IPS-18c (cell line): ENCODE measurements around the gene MTR.

ENCODE experiments used
- H3K4me3 ChIP-seq: 2 replicates; pipeline ENCODE4 v1.7.0; 2013; ENCODE audit warnings: low read depth, mild to moderate bottlenecking, low read length, moderate library complexity; ENCODE audit not compliant: insufficient read depth
- H3K9me3 ChIP-seq: one replicate; pipeline ENCODE4 v1.6.1; 2013; ENCODE audit warnings: mild to moderate bottlenecking, low read length, moderate library complexity; ENCODE audit not compliant: control insufficient read depth, insufficient read depth

The MTR gene

DNA sequence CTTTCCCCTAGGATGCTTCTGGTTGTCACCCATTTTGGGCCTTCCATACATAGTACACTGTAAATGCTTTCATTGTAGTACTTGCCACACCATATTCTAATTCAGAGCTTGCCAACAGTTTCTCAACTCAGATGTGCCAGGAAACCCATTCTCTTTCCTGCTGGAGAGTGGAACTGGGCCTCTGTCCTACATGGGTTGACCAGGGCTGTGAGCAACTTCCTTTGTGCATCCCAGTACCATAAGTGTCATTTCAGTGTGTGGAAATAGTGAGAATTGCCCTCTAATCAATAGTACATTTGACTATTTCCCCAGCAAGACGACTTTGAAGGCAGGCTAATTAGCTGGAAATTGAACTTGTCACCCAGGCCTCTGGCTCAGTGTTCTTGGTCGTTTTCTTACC, 74.8 kb downstream of the MTR start:
- Histone ChIP-seq H3K9me3 (no peaks in the 10 kb centered on the region), H3K4me3 (no peak overlapping the region)

DNA sequence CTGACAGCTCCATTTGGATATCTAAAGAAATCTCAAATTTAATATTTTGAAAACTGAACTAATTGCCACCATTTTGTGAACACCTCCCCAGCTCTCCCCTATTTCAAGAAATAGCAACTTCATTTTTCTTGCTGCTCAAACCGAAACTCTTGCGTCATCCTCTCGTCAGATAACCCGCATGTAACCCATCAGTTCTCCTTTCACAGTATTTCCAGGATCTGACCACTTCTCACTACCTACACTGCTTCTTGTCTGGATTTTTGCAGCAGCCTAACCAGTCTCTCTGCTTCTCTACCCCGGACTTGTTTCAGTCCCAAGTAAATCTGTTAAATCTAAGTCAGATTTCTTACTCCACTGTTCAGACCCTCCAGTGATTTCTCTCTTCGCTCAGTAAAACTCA, 75.6 kb downstream of the MTR start:
- Histone ChIP-seq H3K4me3 (no peak overlapping the region), H3K9me3 (no peaks in the 10 kb centered on the region)

- H3K9me3 ChIP-seq, result no peaks in the 10 kb centered on the region
- no peak overlapping the region for H3K4me3 ChIP-seq
Observed at GRCh38 chr1:236872075-236872666, 77.1 kb downstream of the MTR start.

DNA sequence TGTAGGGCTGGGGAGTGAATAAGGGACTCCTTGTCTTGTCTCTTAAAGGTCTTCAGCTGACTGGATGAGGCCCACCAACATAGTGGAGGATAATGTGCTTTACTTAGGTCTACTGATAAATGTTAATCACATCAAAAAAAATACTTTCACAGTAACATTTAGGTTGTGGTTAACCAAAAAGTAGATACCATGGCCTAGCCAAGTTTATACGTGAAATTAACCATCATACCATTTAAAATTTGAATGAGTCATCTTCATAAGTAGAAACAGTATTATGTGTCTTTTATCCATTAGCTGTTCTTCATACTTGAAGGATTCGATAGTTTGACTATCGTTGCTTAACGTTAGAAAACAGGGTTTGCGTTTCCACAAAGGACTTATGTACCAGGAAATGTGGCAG, 80.9 kb downstream of the MTR start:
- Histone ChIP-seq H3K9me3 (no peaks in the 10 kb centered on the region), H3K4me3 (no peak overlapping the region)

GRCh38 chr1:236877661-236878060, 82.6 kb downstream of the MTR start:
- no peaks in the 10 kb centered on the region for H3K9me3 ChIP-seq
- H3K4me3 ChIP-seq, result no peak overlapping the region

DNA sequence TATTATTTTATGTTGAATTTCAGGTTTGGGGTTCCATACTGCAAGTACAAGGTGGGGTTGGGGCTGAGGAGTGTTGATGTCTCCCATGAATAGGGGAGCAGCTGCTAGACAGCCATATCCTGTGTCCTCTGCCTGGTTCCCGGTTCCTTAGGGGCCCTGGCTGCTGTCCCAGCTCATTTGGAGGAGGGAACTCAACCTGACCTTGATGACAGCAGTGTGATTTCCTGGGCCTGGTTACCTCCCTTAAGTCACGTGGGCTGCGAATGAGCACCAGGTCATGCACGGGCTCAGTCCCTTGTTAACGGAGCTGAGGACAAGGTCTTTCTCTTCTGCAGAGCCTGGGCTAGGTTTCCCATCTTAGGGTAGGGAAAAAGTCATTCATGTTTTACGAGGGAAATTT, 85.1 kb downstream of the MTR start:
- H3K4me3 ChIP-seq, result no peak overlapping the region
- H3K9me3 ChIP-seq, result no peaks in the 10 kb centered on the region

DNA sequence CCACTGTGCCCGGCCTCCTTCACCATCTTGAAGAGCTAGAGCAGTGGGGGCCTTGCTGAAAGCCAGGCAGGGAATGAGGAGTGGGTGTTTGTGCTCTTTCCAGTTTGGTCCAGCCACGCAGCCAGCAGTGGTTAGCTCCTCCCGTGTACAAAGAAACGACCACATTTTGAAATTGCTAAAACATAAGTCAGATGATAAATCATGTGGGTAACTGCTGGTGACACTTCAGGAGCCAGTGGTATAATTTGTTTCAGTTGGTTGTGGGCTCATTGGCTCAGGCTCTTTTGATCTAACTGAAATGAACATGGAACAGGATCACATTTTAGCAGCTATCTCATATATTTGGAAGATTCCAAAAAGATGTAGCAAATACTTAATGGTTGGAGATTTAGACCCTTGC, 87.6 kb downstream of the MTR start:
- H3K9me3 ChIP-seq, result no peaks in the 10 kb centered on the region
- H3K4me3 ChIP-seq, result no peak overlapping the region

GRCh38 chr1:236886199-236886598, 91.1 kb downstream of the MTR start:
- H3K4me3 ChIP-seq, result no peak overlapping the region
- H3K9me3 ChIP-seq, result no peaks in the 10 kb centered on the region

- no peak overlapping the region for H3K4me3 ChIP-seq
Observed at GRCh38 chr1:236887081-236887480, 92.0 kb downstream of the MTR start.

GRCh38 chr1:236888126-236888525, 93.0 kb downstream of the MTR start:
- no peak overlapping the region for H3K4me3 ChIP-seq
- H3K9me3 ChIP-seq, result no peaks in the 10 kb centered on the region

More at GRCh38 chr1:236887081-236887480, 92.0 kb downstream of the MTR start:
- no peaks in the 10 kb centered on the region for H3K9me3 ChIP-seq

GRCh38 chr1:236888903-236889302, 93.8 kb downstream of the MTR start:
- H3K4me3 ChIP-seq, result no peak overlapping the region
- H3K9me3 ChIP-seq, result no peaks in the 10 kb centered on the region

DNA sequence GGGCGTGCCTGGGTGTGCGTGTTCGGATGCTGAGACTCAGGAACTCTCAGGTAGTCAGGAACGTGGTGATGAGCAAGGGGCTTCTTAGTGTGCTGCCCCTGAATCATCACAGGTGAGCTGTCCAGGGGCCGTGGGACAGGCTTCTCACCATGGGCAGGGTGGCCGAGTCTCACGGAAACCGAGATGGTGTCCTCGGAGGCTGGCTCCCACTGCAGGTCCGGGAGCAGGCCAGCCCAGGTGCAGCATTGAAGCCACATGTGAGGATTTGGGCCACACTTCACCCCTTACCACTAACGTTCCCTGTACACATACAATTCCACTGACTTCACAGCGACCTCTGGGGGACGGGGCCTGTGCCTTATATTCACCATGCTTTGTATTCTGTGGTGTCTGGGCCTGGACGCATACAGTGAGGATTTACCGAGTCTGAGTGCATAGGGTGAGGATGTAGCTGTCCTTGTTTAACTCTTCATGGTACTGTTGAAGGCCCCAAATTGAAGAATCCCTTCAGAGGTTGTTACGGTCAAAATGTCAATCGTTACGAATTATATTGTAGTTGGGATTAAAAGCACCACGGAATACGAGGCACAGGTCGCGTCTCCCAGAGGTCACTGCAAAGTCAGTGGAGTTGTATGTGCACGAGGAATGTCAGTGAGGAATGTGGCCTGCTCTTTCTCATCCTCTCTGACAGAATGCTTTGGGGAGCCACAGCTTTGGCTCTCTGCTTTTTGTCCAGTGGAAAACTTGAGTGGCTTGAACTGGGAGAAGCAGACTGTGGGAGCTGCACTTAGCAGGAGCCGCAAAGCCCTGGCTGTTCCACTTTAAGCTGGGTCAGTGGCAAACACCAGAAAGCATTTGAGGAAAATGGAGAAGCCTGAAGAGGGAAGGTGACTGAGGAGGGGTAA, 95.3 kb downstream of the MTR start:
- no peak overlapping the region for H3K4me3 ChIP-seq
- no peaks in the 10 kb centered on the region for H3K9me3 ChIP-seq

DNA sequence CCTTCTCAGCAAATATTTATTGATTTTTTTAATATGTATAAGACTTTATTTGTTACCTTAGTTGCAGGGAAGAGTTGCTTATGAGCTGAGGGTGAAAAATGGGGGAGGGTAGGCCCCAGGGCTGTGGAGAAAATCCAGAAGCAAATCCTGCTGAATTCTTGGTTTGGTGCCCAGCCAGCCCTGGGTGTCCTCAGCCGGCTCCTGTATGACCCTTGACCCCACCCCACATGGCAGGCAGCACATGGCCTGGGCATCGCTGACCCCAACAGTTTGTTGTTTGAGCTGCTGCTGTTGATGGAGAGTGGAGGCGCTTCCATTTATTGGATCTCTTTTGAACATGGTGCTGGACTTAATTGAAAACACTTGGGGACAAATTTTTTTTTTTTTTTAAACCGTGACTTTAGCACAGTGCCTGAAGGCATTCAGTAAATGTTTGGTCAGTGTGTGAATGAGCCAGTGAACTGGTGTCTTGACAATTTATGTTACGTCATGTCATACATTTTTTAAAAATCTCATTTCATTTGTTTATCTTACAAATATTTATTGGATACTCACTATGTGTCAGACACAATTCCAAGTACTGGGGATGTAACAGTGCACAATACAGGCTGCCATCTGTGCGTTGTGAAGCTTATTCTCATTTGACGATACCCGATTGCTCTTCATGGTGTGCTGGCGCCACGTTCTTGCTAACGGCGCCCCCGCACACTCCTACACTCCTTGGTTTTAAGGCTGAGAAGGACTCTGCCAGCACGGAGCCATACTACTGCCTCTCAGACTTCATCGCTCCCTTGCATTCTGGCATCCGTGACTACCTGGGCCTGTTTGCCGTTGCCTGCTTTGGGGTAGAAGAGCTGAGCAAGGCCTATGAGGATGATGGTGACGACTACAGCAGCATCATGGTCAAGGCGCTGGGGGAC, 98.8 kb downstream of the MTR start:
- H3K4me3 ChIP-seq, result no peak overlapping the region
- no peaks in the 10 kb centered on the region for H3K9me3 ChIP-seq

DNA sequence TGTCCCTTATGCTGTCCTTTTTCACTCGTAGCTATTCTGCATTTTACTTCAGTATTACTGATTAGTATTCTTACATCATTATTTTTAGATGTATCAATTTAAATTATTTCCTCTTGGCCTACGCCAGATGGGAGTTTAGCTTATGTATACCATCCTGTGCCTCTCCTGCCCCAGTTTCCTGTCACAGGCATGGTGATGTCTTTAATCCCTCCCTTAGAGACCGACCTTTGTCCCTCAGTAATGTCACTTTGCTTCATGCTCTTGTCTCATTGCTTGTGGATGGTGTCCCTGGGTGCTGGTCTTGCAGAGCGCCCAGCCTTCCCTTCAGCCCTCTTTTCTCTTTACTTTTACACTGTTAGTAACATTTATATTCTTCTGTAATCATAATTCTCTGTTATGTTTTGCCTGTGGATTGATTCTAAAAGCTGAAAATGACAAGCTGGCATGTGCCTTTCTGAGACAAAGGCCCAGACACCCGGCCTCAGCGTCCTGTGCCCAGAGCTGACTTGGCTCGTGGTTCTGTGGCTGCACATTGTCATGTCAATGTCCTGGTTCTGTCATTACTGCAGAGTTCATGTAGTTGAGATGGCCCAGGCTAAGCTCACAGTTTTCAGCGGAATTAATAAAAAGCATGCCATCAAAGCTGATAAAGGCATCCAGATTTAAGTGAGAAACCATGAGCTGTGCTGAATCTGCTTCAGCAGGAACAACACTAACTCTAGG, 100.7 kb downstream of the MTR start:
- H3K4me3 ChIP-seq, result no peak overlapping the region
- no peaks in the 10 kb centered on the region for H3K9me3 ChIP-seq

- H3K9me3 ChIP-seq, result no peaks in the 10 kb centered on the region
- H3K4me3 ChIP-seq, result no peak overlapping the region
Observed at GRCh38 chr1:236896716-236897115, 101.6 kb downstream of the MTR start.

GRCh38 chr1:236904892-236905741, 110.0 kb downstream of the MTR start:
- no peaks in the 10 kb centered on the region for H3K9me3 ChIP-seq
- no peak overlapping the region for H3K4me3 ChIP-seq
